Keratinocyte (primary cell): Measurements from ENCODE around the gene PNPLA8. TPM values are rescaled to one million over a fixed set of nuclear protein-coding genes. Genes with fewer than 3 reads are reported as not detected.

Experiments
- DNase-seq: peaks from one replicate; pipeline ENCODE4 v3.0.0-alpha.2; 2011; ENCODE audit warnings: low read depth, missing footprints, low spot score
- FAIRE-seq: peaks from 2 replicates; lab custom pipeline; 2011; peaks lifted over from hg19 to GRCh38; lab: Jason Lieb, UNC
- H2AFZ ChIP-seq: 2 replicates; pipeline ENCODE4 v1.6.0; 2012; ENCODE audit warnings: low read length, control low read depth, inconsistent platforms; ENCODE audit not compliant: control insufficient read depth
- H3K27ac ChIP-seq: 2 replicates; pipeline ENCODE4 v1.5.1; 2011; ENCODE audit warnings: low read length; ENCODE audit not compliant: control insufficient read depth, insufficient read depth
- H3K27me3 ChIP-seq: 3 replicates; pipeline ENCODE4 v1.6.0; 2011; ENCODE audit warnings: low read length; ENCODE audit not compliant: control insufficient read depth, insufficient read depth; ENCODE audit errors: extremely low read depth
- H3K36me3 ChIP-seq, 2 experiments: 2 replicates in 1 of 2; 3 replicates in 1 of 2; pipeline ENCODE4 v1.5.1; 2011; ENCODE audit warnings: low read length in 2 of 2, mild to moderate bottlenecking in 1 of 2; ENCODE audit not compliant: control insufficient read depth in 2 of 2, insufficient read depth in 2 of 2; ENCODE audit errors: extremely low read depth in 1 of 2
- H3K4me1 ChIP-seq: 3 replicates; pipeline ENCODE4 v1.5.1; 2011; ENCODE audit warnings: low read length; ENCODE audit not compliant: control insufficient read depth, insufficient read depth; ENCODE audit errors: extremely low read depth
- H3K4me2 ChIP-seq: 3 replicates; pipeline ENCODE4 v1.6.0; 2011; ENCODE audit warnings: low read depth, low read length; ENCODE audit not compliant: control insufficient read depth, insufficient read depth; ENCODE audit errors: extremely low read depth
- H3K4me3 ChIP-seq, 3 experiments: fragments of 200-600 bp in 1 of 3; sonication (generic) in 1 of 3; 2 replicates in 2 of 3; 3 replicates in 1 of 3; pipeline ENCODE4 v1.5.1; 2011 to 2016; ENCODE audit warnings: low read length in 3 of 3, mild to moderate bottlenecking in 3 of 3, control low read depth in 2 of 3, inconsistent platforms in 1 of 3, low read depth in 1 of 3, mixed read lengths in 1 of 3, mixed run types in 1 of 3, moderate library complexity in 1 of 3; ENCODE audit not compliant: control insufficient read depth in 2 of 3, insufficient read depth in 2 of 3; ENCODE audit errors: extremely low read depth in 1 of 3
- H3K79me2 ChIP-seq: 2 replicates; pipeline ENCODE4 v1.6.0; 2012; ENCODE audit warnings: low read length; ENCODE audit not compliant: control insufficient read depth, insufficient read depth
- H3K9ac ChIP-seq: 3 replicates; pipeline ENCODE4 v1.6.0; 2011; ENCODE audit warnings: low read length; ENCODE audit not compliant: control insufficient read depth, insufficient read depth; ENCODE audit errors: extremely low read depth
- H3K9me1 ChIP-seq: 3 replicates; pipeline ENCODE4 v1.6.0; 2011; ENCODE audit warnings: low read length; ENCODE audit not compliant: control insufficient read depth, insufficient read depth; ENCODE audit errors: extremely low read depth
- H3K9me3 ChIP-seq: 2 replicates; pipeline ENCODE4 v1.5.1; 2012; ENCODE audit warnings: low read depth, low read length; ENCODE audit not compliant: control insufficient read depth
- H4K20me1 ChIP-seq: 3 replicates; pipeline ENCODE4 v1.6.0; 2011; ENCODE audit warnings: low read length; ENCODE audit not compliant: control insufficient read depth, insufficient read depth; ENCODE audit errors: extremely low read depth
- EZH2 ChIP-seq: IDR thresholded peaks from one replicate; pipeline ENCODE4 v1.6.1; 2012; ENCODE audit warnings: inconsistent platforms, mild to moderate bottlenecking, low read length, moderate library complexity
- dilution Hi-C: fragments of 300-500 bp; cut with MboI; formaldehyde crosslinking; loops from one replicate; pipeline ENCODE4 v1.7.0; 2020; ENCODE audit warnings: low sequenced_read_pairs; ENCODE audit not compliant: extremely low pct_ligation_motif_present
- polyA plus RNA-seq, 5 experiments: library from polyadenylated mRNA; depleted of rRNA in 3 of 5; stranded (reverse) in 3 of 5; stranded (forward) in 1 of 5; unstranded in 1 of 5; fragments of >200 nt; gene quantifications; 1 replicate in 1 of 5; 2 replicates in 3 of 5; 3 replicates in 1 of 5; pipeline versions ENCODE4 v1.2.1 to v1.2.3, GENCODE V29; 2011 to 2012; ENCODE audit warnings: missing spikeins in 2 of 5, low read depth in 1 of 5, low replicate concordance in 1 of 5
- TF ChIP-seq, protein P1 (sequence below), 3 experiments: IDR thresholded peaks in 1 of 3; conservative IDR thresholded peaks in 1 of 3; optimal IDR thresholded peaks in 1 of 3; 2 replicates in 2 of 3; 3 replicates in 1 of 3; pipeline versions ENCODE3 to v1.5.1; 2011; ENCODE audit warnings: low read length in 3 of 3, mild to moderate bottlenecking in 3 of 3, moderate library complexity in 2 of 3, control low read depth in 1 of 3, inconsistent platforms in 1 of 3; ENCODE audit not compliant: insufficient read depth in 2 of 3; ENCODE audit errors: extremely low read depth in 1 of 3

Gene PNPLA8
- polyA plus RNA-seq, 1 donor (not counting 4 experiments of a cell fraction or from before 2014, with no cell fraction given), result 23.1 TPM

DNA sequence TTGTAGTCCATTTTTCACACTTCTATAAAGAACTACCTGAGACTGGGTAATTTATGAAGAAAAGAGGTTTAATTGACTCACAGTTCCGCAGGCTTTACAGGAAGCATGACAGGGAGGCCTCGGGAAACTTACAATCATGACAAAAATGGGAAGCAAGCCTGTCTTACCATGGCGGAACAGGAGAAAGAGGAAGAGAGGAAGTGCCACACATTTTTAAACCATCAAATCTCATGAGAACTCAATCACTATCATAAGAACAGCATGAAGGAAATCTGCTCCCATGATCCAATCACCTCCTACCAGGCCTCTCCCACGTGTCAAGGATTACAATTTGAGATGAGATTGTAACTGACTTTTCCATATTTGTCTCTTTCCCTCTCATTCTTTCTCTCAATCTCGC, 9.3 kb upstream of the PNPLA8 start:
- dilution Hi-C loops, result no loop called here
- H3K9me3 ChIP-seq, result no peaks in the 10 kb centered on the region
- no peak overlapping the region for H2AFZ ChIP-seq
- no peak overlapping the region for H3K27ac ChIP-seq
- H3K4me3 ChIP-seq, result no peak overlapping the region
- no peak overlapping the region for H3K4me2 ChIP-seq
- DNase-seq (no peak), FAIRE-seq (no peak)
- no peaks in the 10 kb centered on the region for H3K36me3 ChIP-seq
- no peaks in the 10 kb centered on the region for H3K27me3 ChIP-seq
- no peaks in the 10 kb centered on the region for H4K20me1 ChIP-seq
- H3K4me1 ChIP-seq, result no peaks in the 10 kb centered on the region
- no peaks in the 10 kb centered on the region for H3K9me1 ChIP-seq
- H3K9ac ChIP-seq, result no peak overlapping the region
- TF ChIP-seq, protein P1, sequence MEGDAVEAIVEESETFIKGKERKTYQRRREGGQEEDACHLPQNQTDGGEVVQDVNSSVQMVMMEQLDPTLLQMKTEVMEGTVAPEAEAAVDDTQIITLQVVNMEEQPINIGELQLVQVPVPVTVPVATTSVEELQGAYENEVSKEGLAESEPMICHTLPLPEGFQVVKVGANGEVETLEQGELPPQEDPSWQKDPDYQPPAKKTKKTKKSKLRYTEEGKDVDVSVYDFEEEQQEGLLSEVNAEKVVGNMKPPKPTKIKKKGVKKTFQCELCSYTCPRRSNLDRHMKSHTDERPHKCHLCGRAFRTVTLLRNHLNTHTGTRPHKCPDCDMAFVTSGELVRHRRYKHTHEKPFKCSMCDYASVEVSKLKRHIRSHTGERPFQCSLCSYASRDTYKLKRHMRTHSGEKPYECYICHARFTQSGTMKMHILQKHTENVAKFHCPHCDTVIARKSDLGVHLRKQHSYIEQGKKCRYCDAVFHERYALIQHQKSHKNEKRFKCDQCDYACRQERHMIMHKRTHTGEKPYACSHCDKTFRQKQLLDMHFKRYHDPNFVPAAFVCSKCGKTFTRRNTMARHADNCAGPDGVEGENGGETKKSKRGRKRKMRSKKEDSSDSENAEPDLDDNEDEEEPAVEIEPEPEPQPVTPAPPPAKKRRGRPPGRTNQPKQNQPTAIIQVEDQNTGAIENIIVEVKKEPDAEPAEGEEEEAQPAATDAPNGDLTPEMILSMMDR (optimal IDR thresholded peaks at IDR 0.05 in 1 of 3, IDR thresholded peaks at IDR 0.05 in 1 of 3, conservative IDR thresholded peaks at IDR 0.05 in 1 of 3; ENCODE audit: extremely low read depth in 1 of 3, insufficient read depth in 2 of 3, low read length in 3 of 3), result no peak
- no peak for TF ChIP-seq EZH2
- no peaks in the 10 kb centered on the region for H3K79me2 ChIP-seq

- no peaks in the 10 kb centered on the region for H3K9me3 ChIP-seq
- dilution Hi-C loops, result no loop called here
- H3K27me3 ChIP-seq, result no peaks in the 10 kb centered on the region
- no peak for FAIRE-seq
- no peak overlapping the region for H2AFZ ChIP-seq
- TF ChIP-seq, protein P1 (optimal IDR thresholded peaks at IDR 0.05 in 1 of 3, IDR thresholded peaks at IDR 0.05 in 1 of 3, conservative IDR thresholded peaks at IDR 0.05 in 1 of 3; ENCODE audit: extremely low read depth in 1 of 3, insufficient read depth in 2 of 3, low read length in 3 of 3), result no peak
- no peak for TF ChIP-seq EZH2
- no peaks in the 10 kb centered on the region for H3K9me1 ChIP-seq
- no peaks in the 10 kb centered on the region for H4K20me1 ChIP-seq
- DNase-seq, result no peak
- H3K27ac ChIP-seq, result no peak overlapping the region
- no peak overlapping the region for H3K4me3 ChIP-seq
- no peak overlapping the region for H3K9ac ChIP-seq
- H3K36me3 ChIP-seq, result no peaks in the 10 kb centered on the region
- H3K4me1 ChIP-seq, result no peaks in the 10 kb centered on the region
- H3K79me2 ChIP-seq, result no peaks in the 10 kb centered on the region
- H3K4me2 ChIP-seq, result no peak overlapping the region
These were observed 7.8 kb upstream of the PNPLA8 start for GRCh38 chr7:108533712-108534111.
